ENCODE measurements around the gene JAKMIP2. TPM values are rescaled to one million over a fixed set of nuclear protein-coding genes. Genes with fewer than 3 reads are reported as not detected.

JAKMIP2 gene
- total RNA-seq, 4 donors from 2014 or later: 2.1 TPM; not detected in 2

- no peak overlapping the region for H3K4me3 ChIP-seq
- H3K9me3 ChIP-seq: no peaks in the 10 kb centered on the region
- peak overlapping the region in 1 of 4 donors; percentile 85 for H3K27ac ChIP-seq
- no peaks in the 10 kb centered on the region for H3K27me3 ChIP-seq
- H3K36me3 ChIP-seq: no peaks in the 10 kb centered on the region
- no peak for DNase-seq
- H3K4me1 ChIP-seq: peaks cover 0 to 13% (median 0%) of the 10 kb centered on the region in 4 donors
- TF ChIP-seq CTCF (IDR thresholded peaks at IDR 0.05) (no peak), POLR2A (IDR thresholded peaks at IDR 0.05) (no peak)
Observed at GRCh38 chr5:147552897-147553296, 229.6 kb downstream of the JAKMIP2 start.

GRCh38 chr5:147551677-147552076 lies 230.9 kb downstream of the JAKMIP2 start:
- Histone ChIP-seq H3K9me3 (no peaks in the 10 kb centered on the region), H3K27ac (peak overlapping the region in 1 of 4 donors; percentile 36), H3K36me3 (no peaks in the 10 kb centered on the region), H3K4me1 (peaks cover 0 to 13% (median 0%) of the 10 kb centered on the region in 4 donors), H3K27me3 (no peaks in the 10 kb centered on the region), H3K4me3 (no peak overlapping the region)
- TF ChIP-seq CTCF (IDR thresholded peaks at IDR 0.05): no peak
- TF ChIP-seq POLR2A (IDR thresholded peaks at IDR 0.05): no peak
- DNase-seq: no peak

GRCh38 chr5:147547730-147548129 lies 234.8 kb downstream of the JAKMIP2 start:
- H3K27ac ChIP-seq: peak overlapping the region in 1 of 4 donors; percentile 11
- H3K4me3 ChIP-seq: no peak overlapping the region
- H3K4me1 ChIP-seq: no peaks in the 10 kb centered on the region
- no peaks in the 10 kb centered on the region for H3K27me3 ChIP-seq
- no peak for DNase-seq
- H3K36me3 ChIP-seq: no peaks in the 10 kb centered on the region
- H3K9me3 ChIP-seq: no peaks in the 10 kb centered on the region
- TF ChIP-seq POLR2A (IDR thresholded peaks at IDR 0.05) (no peak), CTCF (IDR thresholded peaks at IDR 0.05) (no peak)

GRCh38 chr5:147544556-147544955 lies 238.0 kb downstream of the JAKMIP2 start:
- Histone ChIP-seq H3K36me3 (no peaks in the 10 kb centered on the region), H3K4me1 (no peaks in the 10 kb centered on the region), H3K27ac (no peak overlapping the region), H3K9me3 (no peaks in the 10 kb centered on the region), H3K27me3 (no peaks in the 10 kb centered on the region), H3K4me3 (no peak overlapping the region)
- no peak for TF ChIP-seq CTCF (IDR thresholded peaks at IDR 0.05)
- no peak for TF ChIP-seq POLR2A (IDR thresholded peaks at IDR 0.05)
- DNase-seq: no peak

- no peaks in the 10 kb centered on the region for H3K9me3 ChIP-seq
- no peak overlapping the region for H3K27ac ChIP-seq
- no peaks in the 10 kb centered on the region for H3K36me3 ChIP-seq
- no peaks in the 10 kb centered on the region for H3K27me3 ChIP-seq
- TF ChIP-seq CTCF (IDR thresholded peaks at IDR 0.05) (no peak), POLR2A (IDR thresholded peaks at IDR 0.05) (no peak)
- no peak for DNase-seq
- no peaks in the 10 kb centered on the region for H3K4me1 ChIP-seq
- no peak overlapping the region for H3K4me3 ChIP-seq
Observed at GRCh38 chr5:147539053-147539452, 243.5 kb downstream of the JAKMIP2 start.

- no peaks in the 10 kb centered on the region for H3K4me1 ChIP-seq
- H3K36me3 ChIP-seq: no peaks in the 10 kb centered on the region
- H3K9me3 ChIP-seq: no peaks in the 10 kb centered on the region
- TF ChIP-seq POLR2A (IDR thresholded peaks at IDR 0.05) (no peak), CTCF (IDR thresholded peaks at IDR 0.05) (no peak)
- no peak for DNase-seq
- H3K27ac ChIP-seq: no peak overlapping the region
- no peaks in the 10 kb centered on the region for H3K27me3 ChIP-seq
- H3K4me3 ChIP-seq: no peak overlapping the region
Observed at GRCh38 chr5:147538236-147538635, 244.3 kb downstream of the JAKMIP2 start.

Data from Peyer's patch (tissue), 4 donors.